Activated T-cell treated with anti-CD3 and anti-CD28 coated beads, Interleukin-2, amount 50 U/mL, for 4 hours (primary cell): ENCODE measurements around the gene GADD45GIP1. TPM values are rescaled to one million over a fixed set of nuclear protein-coding genes. Genes with fewer than 3 reads are reported as not detected.
A peak's percentile ranks its signal among the peaks of the same experiment; 100 is the strongest.

Experiments used
- ATAC-seq, 2 donors: fragments of 200-7000 bp; cut with Tn5 transposase; one replicate each; pipeline ENCODE4 v1.10.0; 2021
- DNase-seq: peaks from one replicate; pipeline ENCODE4 v3.0.0-alpha.2; 2020
- H3K27me3 Mint-ChIP-seq: one replicate; pipeline ENCODE4 v1.8.0; 2021; ENCODE audit warnings: low read depth, mixed read lengths
- H3K36me3 Mint-ChIP-seq: one replicate; pipeline ENCODE4 v1.8.0; 2022; ENCODE audit warnings: mixed read lengths; ENCODE audit not compliant: insufficient read depth
- H3K4me1 Mint-ChIP-seq: one replicate; pipeline ENCODE4 v1.8.0; 2021; ENCODE audit warnings: low read depth, mixed read lengths
- H3K4me3 Mint-ChIP-seq: one replicate; pipeline ENCODE4 v1.8.0; 2021; ENCODE audit warnings: mild to moderate bottlenecking, moderate library complexity, mixed read lengths
- H3K9me3 Mint-ChIP-seq: one replicate; pipeline ENCODE4 v1.8.0; 2021; ENCODE audit warnings: mixed read lengths
- total RNA-seq, 3 donors: library from RNA; stranded (reverse); gene quantifications; one replicate each; pipeline ENCODE4 v1.2.1, GENCODE V29; 2021

The GADD45GIP1 gene
- total RNA-seq, 3 donors from 2014 or later: 60.5 to 65.2 (median 61.8) TPM

- peaks cover 7% of the 10 kb centered on the region for H3K27me3 Mint-ChIP-seq
- H3K9me3 Mint-ChIP-seq: no peaks in the 10 kb centered on the region
- peak within 1 kb of the TSS; percentile 82 for H3K4me3 Mint-ChIP-seq
- no peaks in the 10 kb centered on the region for H3K36me3 Mint-ChIP-seq
- peak; percentile 69 for DNase-seq
- peak; percentile 68 to 69 for ATAC-seq
- peaks cover 9% of the 10 kb centered on the region for H3K4me1 Mint-ChIP-seq
Measured at GRCh38 chr19:12994701-12995595, 37.9 kb upstream of the GADD45GIP1 start, which contains the start of gene NFIX. Gene NFIX (plus strand): TSS chr19:12995475. CDS start chr19:12995838, 363 bp downstream.

GRCh38 chr19:12993562-12993961 is 36.5 kb upstream of the GADD45GIP1 start:
- H3K27me3 Mint-ChIP-seq: peaks cover 7% of the 10 kb centered on the region
- H3K36me3 Mint-ChIP-seq: no peaks in the 10 kb centered on the region
- H3K9me3 Mint-ChIP-seq: no peaks in the 10 kb centered on the region
- DNase-seq: no peak
- ATAC-seq: no peak
- H3K4me1 Mint-ChIP-seq: peaks cover 9% of the 10 kb centered on the region
- H3K4me3 Mint-ChIP-seq: no peak overlapping the region

- peaks cover 9% of the 10 kb centered on the region for H3K4me1 Mint-ChIP-seq
- no peaks in the 10 kb centered on the region for H3K9me3 Mint-ChIP-seq
- DNase-seq: no peak
- no peak overlapping the region for H3K4me3 Mint-ChIP-seq
- H3K36me3 Mint-ChIP-seq: no peaks in the 10 kb centered on the region
- no peak for ATAC-seq
- peaks cover 7% of the 10 kb centered on the region for H3K27me3 Mint-ChIP-seq
Measured at GRCh38 chr19:12992729-12993128, 35.7 kb upstream of the GADD45GIP1 start.

GRCh38 chr19:12991296-12991695 is 34.3 kb upstream of the GADD45GIP1 start:
- H3K9me3 Mint-ChIP-seq: no peaks in the 10 kb centered on the region
- no peak for ATAC-seq
- H3K27me3 Mint-ChIP-seq: peaks cover 7% of the 10 kb centered on the region
- H3K4me3 Mint-ChIP-seq: no peak overlapping the region
- no peak for DNase-seq
- no peaks in the 10 kb centered on the region for H3K36me3 Mint-ChIP-seq
- peaks cover 8% of the 10 kb centered on the region for H3K4me1 Mint-ChIP-seq

GRCh38 chr19:12990853-12991252 is 33.8 kb upstream of the GADD45GIP1 start:
- H3K4me3 Mint-ChIP-seq: no peak overlapping the region
- ATAC-seq: no peak
- no peaks in the 10 kb centered on the region for H3K9me3 Mint-ChIP-seq

GRCh38 chr19:12990431-12990830 is 33.4 kb upstream of the GADD45GIP1 start:
- no peaks in the 10 kb centered on the region for H3K36me3 Mint-ChIP-seq
- DNase-seq (no peak), ATAC-seq (no peak)
- peaks cover 5% of the 10 kb centered on the region for H3K4me1 Mint-ChIP-seq
- peaks cover 7% of the 10 kb centered on the region for H3K27me3 Mint-ChIP-seq
- H3K9me3 Mint-ChIP-seq: no peaks in the 10 kb centered on the region
- H3K4me3 Mint-ChIP-seq: no peak overlapping the region

More at GRCh38 chr19:12990853-12991252, 33.8 kb upstream of the GADD45GIP1 start:
- peaks cover 7% of the 10 kb centered on the region for H3K27me3 Mint-ChIP-seq
- peaks cover 5% of the 10 kb centered on the region for H3K4me1 Mint-ChIP-seq
- H3K36me3 Mint-ChIP-seq: no peaks in the 10 kb centered on the region
- no peak for DNase-seq

GRCh38 chr19:12987781-12988180 is 30.8 kb upstream of the GADD45GIP1 start:
- no peak overlapping the region for H3K4me3 Mint-ChIP-seq
- H3K36me3 Mint-ChIP-seq: no peaks in the 10 kb centered on the region
- ATAC-seq (no peak), DNase-seq (no peak)
- H3K27me3 Mint-ChIP-seq: no peaks in the 10 kb centered on the region
- H3K4me1 Mint-ChIP-seq: peaks cover 5% of the 10 kb centered on the region
- H3K9me3 Mint-ChIP-seq: no peaks in the 10 kb centered on the region

- Mint-ChIP-seq H3K27me3 (no peaks in the 10 kb centered on the region), H3K9me3 (no peaks in the 10 kb centered on the region), H3K4me1 (peaks cover 5% of the 10 kb centered on the region), H3K36me3 (no peaks in the 10 kb centered on the region), H3K4me3 (no peak overlapping the region)
- ATAC-seq (no peak), DNase-seq (no peak)
Measured at GRCh38 chr19:12987190-12987589, 30.2 kb upstream of the GADD45GIP1 start.

- no peaks in the 10 kb centered on the region for H3K27me3 Mint-ChIP-seq
- ATAC-seq: no peak
- H3K4me3 Mint-ChIP-seq: no peak overlapping the region
- no peaks in the 10 kb centered on the region for H3K9me3 Mint-ChIP-seq
- peaks cover 5% of the 10 kb centered on the region for H3K4me1 Mint-ChIP-seq
- no peak for DNase-seq
- H3K36me3 Mint-ChIP-seq: no peaks in the 10 kb centered on the region
Measured at GRCh38 chr19:12986726-12987125, 29.7 kb upstream of the GADD45GIP1 start.

- DNase-seq: no peak
- Mint-ChIP-seq H3K4me3 (no peak overlapping the region), H3K27me3 (peaks cover 2% of the 10 kb centered on the region), H3K9me3 (no peaks in the 10 kb centered on the region), H3K4me1 (peaks cover 5% of the 10 kb centered on the region), H3K36me3 (no peaks in the 10 kb centered on the region)
- peak in 1 of 2 donors; percentile 45 for ATAC-seq
Measured at GRCh38 chr19:12985049-12985776, 28.2 kb upstream of the GADD45GIP1 start.

GRCh38 chr19:12984683-12985048 is 27.6 kb upstream of the GADD45GIP1 start:
- Mint-ChIP-seq H3K27me3 (peaks cover 2% of the 10 kb centered on the region), H3K4me1 (peaks cover 5% of the 10 kb centered on the region), H3K4me3 (no peak overlapping the region), H3K9me3 (no peaks in the 10 kb centered on the region), H3K36me3 (no peaks in the 10 kb centered on the region)
- ATAC-seq (peak in 1 of 2 donors; percentile 19), DNase-seq (no peak)

GRCh38 chr19:12984143-12984627 is 27.2 kb upstream of the GADD45GIP1 start:
- ATAC-seq (no peak), DNase-seq (no peak)
- no peaks in the 10 kb centered on the region for H3K9me3 Mint-ChIP-seq
- H3K4me1 Mint-ChIP-seq: peaks cover 5% of the 10 kb centered on the region
- H3K36me3 Mint-ChIP-seq: no peaks in the 10 kb centered on the region
- H3K27me3 Mint-ChIP-seq: peaks cover 2% of the 10 kb centered on the region
- H3K4me3 Mint-ChIP-seq: no peak overlapping the region

GRCh38 chr19:12983542-12984142 is 26.6 kb upstream of the GADD45GIP1 start:
- DNase-seq: peak; percentile 76
- peak; percentile 81 to 86 for ATAC-seq
- no peaks in the 10 kb centered on the region for H3K9me3 Mint-ChIP-seq
- no peaks in the 10 kb centered on the region for H3K36me3 Mint-ChIP-seq
- H3K4me3 Mint-ChIP-seq: no peak overlapping the region
- H3K4me1 Mint-ChIP-seq: peaks cover 5% of the 10 kb centered on the region
- peaks cover 5% of the 10 kb centered on the region for H3K27me3 Mint-ChIP-seq

- no peak for DNase-seq
- no peak for ATAC-seq
- no peaks in the 10 kb centered on the region for H3K36me3 Mint-ChIP-seq
- peaks cover 8% of the 10 kb centered on the region for H3K27me3 Mint-ChIP-seq
- no peak overlapping the region for H3K4me3 Mint-ChIP-seq
- peaks cover 5% of the 10 kb centered on the region for H3K4me1 Mint-ChIP-seq
- H3K9me3 Mint-ChIP-seq: no peaks in the 10 kb centered on the region
Measured at GRCh38 chr19:12983091-12983490, 26.1 kb upstream of the GADD45GIP1 start.
